Esophagus muscularis mucosa (tissue), 4 donors: ENCODE measurements around the gene YIPF7. TPM values are rescaled to one million over a fixed set of nuclear protein-coding genes. Genes with fewer than 3 reads are reported as not detected.

ENCODE experiments used
- DNase-seq: peaks from one replicate; pipeline ENCODE4 v3.0.0-alpha.2; 2017; ENCODE audit errors: extremely low spot score
- H3K27ac ChIP-seq, 4 donors: fragments of 200-600 bp; sonication (generic); replicated peaks in 1 of 4; 1 replicate in 3 of 4; 2 replicates in 1 of 4; pipeline ENCODE4 v1.5.1; 2016 to 2019; ENCODE audit warnings: mild to moderate bottlenecking in 1 of 4
- H3K27me3 ChIP-seq, 4 donors: fragments of 200-600 bp; sonication (generic); one replicate each; pipeline versions ENCODE4 v1.5.1 to v1.6.0; 2016 to 2019
- H3K36me3 ChIP-seq, 4 donors: fragments of 200-600 bp; sonication (generic); one replicate each; pipeline ENCODE4 v1.5.1; 2016 to 2019
- H3K4me1 ChIP-seq, 4 donors: fragments of 200-600 bp; sonication (generic); one replicate each; pipeline ENCODE4 v1.5.1; 2016 to 2019
- H3K4me3 ChIP-seq, 4 donors: fragments of 200-600 bp; sonication (generic); 1 replicate in 2 of 4; 2 replicates in 2 of 4; pipeline ENCODE4 v1.5.1; 2016 to 2019; ENCODE audit warnings: mild to moderate bottlenecking in 4 of 4, moderate library complexity in 1 of 4
- H3K9me3 ChIP-seq, 4 donors: fragments of 200-600 bp; sonication (generic); 1 replicate in 3 of 4; 2 replicates in 1 of 4; pipeline ENCODE4 v1.5.1; 2016 to 2019
- CTCF ChIP-seq, 3 experiments: fragments of 200-600 bp in 2 of 3; fragments of 450-650 bp in 1 of 3; sonication (generic) in 2 of 3; IDR thresholded peaks; one replicate each; pipeline ENCODE4 v1.5.1; 2017 to 2019; ENCODE audit warnings: antibody characterized with exemption in 3 of 3, mild to moderate bottlenecking in 2 of 3, moderate library complexity in 1 of 3
- EP300 ChIP-seq: sonication (generic); formaldehyde crosslinking; IDR thresholded peaks from one replicate; pipeline ENCODE4 v1.6.1; 2017; ENCODE audit warnings: antibody characterized with exemption
- POLR2A ChIP-seq: fragments of 450-650 bp; IDR thresholded peaks from one replicate; pipeline ENCODE4 v1.6.1; 2017; ENCODE audit warnings: antibody characterized with exemption, moderate library complexity, mild to moderate bottlenecking, low read depth
- POLR2AphosphoS5 ChIP-seq, 2 donors: sonication (generic); formaldehyde crosslinking; IDR thresholded peaks; one replicate each; pipeline ENCODE4 v1.6.1; 2017; ENCODE audit warnings: antibody characterized with exemption in 2 of 2
- WGBS: methylation state at CpG from one replicate; pipeline ENCODE4 v1.1.5; 2018; 5-methylcytosine and 5-hydroxymethylcytosine counted together
- intact Hi-C: fragments of 100-400 bp; cut with DNase I; formaldehyde crosslinking; loops from one replicate; pipeline ENCODE4 v1.15.1; 2023
- total RNA-seq, 4 donors: library from RNA; depleted of rRNA; stranded (reverse); fragments of >200 nt; gene quantifications; one replicate each; pipeline versions ENCODE4 v1.1.0 to v1.2.1, GENCODE V29; 2016

Gene YIPF7
- total RNA-seq, 4 donors from 2014 or later: not detected

- TF ChIP-seq POLR2AphosphoS5 (IDR thresholded peaks at IDR 0.05): no peak
- TF ChIP-seq POLR2A: no peak
- no peak for TF ChIP-seq CTCF (IDR thresholded peaks at IDR 0.05)
- no peak for TF ChIP-seq EP300
- intact Hi-C loops: no loop called here
- H3K9me3 ChIP-seq: no peaks in the 10 kb centered on the region
- H3K27ac ChIP-seq: no peak overlapping the region
- H3K27me3 ChIP-seq: no peaks in the 10 kb centered on the region
- H3K4me3 ChIP-seq: no peak overlapping the region
- no peak for DNase-seq
- WGBS: 86% methylated on average over 8 of the region's 8 CpGs
- H3K4me1 ChIP-seq: no peaks in the 10 kb centered on the region
- no peaks in the 10 kb centered on the region for H3K36me3 ChIP-seq
These were observed 18.7 kb downstream of the YIPF7 start for GRCh38 chr4:44632733-44633132.

GRCh38 chr4:44632089-44632488 lies 19.3 kb downstream of the YIPF7 start:
- Histone ChIP-seq H3K9me3 (no peaks in the 10 kb centered on the region), H3K27me3 (no peaks in the 10 kb centered on the region), H3K36me3 (no peaks in the 10 kb centered on the region), H3K27ac (no peak overlapping the region), H3K4me3 (no peak overlapping the region), H3K4me1 (no peaks in the 10 kb centered on the region)
- DNase-seq: no peak
- TF ChIP-seq CTCF (IDR thresholded peaks at IDR 0.05) (no peak), EP300 (no peak), POLR2A (no peak), POLR2AphosphoS5 (IDR thresholded peaks at IDR 0.05) (no peak)
- intact Hi-C loops: no loop called here
- WGBS: 91% methylated on average over 4 of the region's 4 CpGs

- intact Hi-C loops: loop anchor here (10.0 kb wide), 1 partner anchor 1495 kb away; no protein-coding TSS in a partner anchor
- Histone ChIP-seq H3K27ac (no peak overlapping the region), H3K9me3 (no peaks in the 10 kb centered on the region), H3K4me1 (peaks cover 0 to 5% (median 4%) of the 10 kb centered on the region in 4 donors), H3K36me3 (no peaks in the 10 kb centered on the region), H3K27me3 (no peaks in the 10 kb centered on the region), H3K4me3 (no peak overlapping the region)
- no peak for DNase-seq
- WGBS: 6% methylated on average over 2 of the region's 2 CpGs
- no peak for TF ChIP-seq POLR2A
- no peak for TF ChIP-seq EP300
- TF ChIP-seq CTCF (IDR thresholded peaks at IDR 0.05): peak; percentile 45 to 74 (median 66)
These were observed 22.1 kb downstream of the YIPF7 start for GRCh38 chr4:44629280-44629866.

GRCh38 chr4:44623676-44624075 lies 27.7 kb downstream of the YIPF7 start:
- no peak overlapping the region for H3K4me3 ChIP-seq
- no peak overlapping the region for H3K27ac ChIP-seq
- DNase-seq: no peak
- WGBS: 17% methylated on average over 1 of the region's 1 CpG
- intact Hi-C loops: loop anchor here (10.0 kb wide), 1 partner anchor 1489 kb away; no protein-coding TSS in a partner anchor
- no peaks in the 10 kb centered on the region for H3K9me3 ChIP-seq
- no peak for TF ChIP-seq POLR2AphosphoS5 (IDR thresholded peaks at IDR 0.05)
- no peak for TF ChIP-seq CTCF (IDR thresholded peaks at IDR 0.05)
- no peak for TF ChIP-seq POLR2A
- no peak for TF ChIP-seq EP300
- H3K27me3 ChIP-seq: no peaks in the 10 kb centered on the region
- H3K36me3 ChIP-seq: no peaks in the 10 kb centered on the region
- peaks cover 0 to 10% (median 7%) of the 10 kb centered on the region in 4 donors for H3K4me1 ChIP-seq

GRCh38 chr4:44616621-44617020 lies 34.8 kb downstream of the YIPF7 start:
- DNase-seq: no peak

More at GRCh38 chr4:44616621-44617020, 34.8 kb downstream of the YIPF7 start:
- TF ChIP-seq POLR2A: no peak
- TF ChIP-seq POLR2AphosphoS5 (IDR thresholded peaks at IDR 0.05): no peak
- no peak for TF ChIP-seq CTCF (IDR thresholded peaks at IDR 0.05)
- no peak for TF ChIP-seq EP300
- Histone ChIP-seq H3K4me3 (no peak overlapping the region), H3K27ac (no peak overlapping the region), H3K4me1 (no peaks in the 10 kb centered on the region), H3K36me3 (no peaks in the 10 kb centered on the region), H3K27me3 (no peaks in the 10 kb centered on the region), H3K9me3 (no peaks in the 10 kb centered on the region)
- 84% methylated on average over 1 of the region's 1 CpG for WGBS
- intact Hi-C loops: no loop called here
